Astrocyte of the cerebellum (primary cell): ENCODE measurements around the gene CLDN24.
"Not testable (repeated sequence)": the region's sequence is repeated elsewhere in the genome, so short reads cannot be mapped to it uniquely, and the experiment has no call there.

Experiments
- DNase-seq: peaks from one replicate; pipeline ENCODE4 v3.0.0-alpha.2; 2011; ENCODE audit warnings: low read depth
- H3K4me3 ChIP-seq: 2 replicates; pipeline ENCODE4 v1.5.1; 2011; ENCODE audit warnings: mild to moderate bottlenecking, low read depth, low read length, moderate library complexity
- CTCF ChIP-seq: IDR thresholded peaks from 2 replicates; pipeline ENCODE4 v1.5.1; 2012; ENCODE audit warnings: low read length, low read depth, moderate library complexity, mild to moderate bottlenecking; ENCODE audit errors: missing control alignments
- in situ Hi-C: cut with HindIII; loops from 2 replicates; pipeline ENCODE4 v1.10.0; 2017; ENCODE audit warnings: low sequenced_read_pairs

CLDN24 gene

GRCh38 chr4:183332447-183332846 is 10.2 kb upstream of the CLDN24 start:
- H3K4me3 ChIP-seq = no peak overlapping the region
- no peak for TF ChIP-seq CTCF
- no peak for DNase-seq
- in situ Hi-C loops = no loop called here

- no peak for TF ChIP-seq CTCF
- H3K4me3 ChIP-seq = no peak overlapping the region
- in situ Hi-C loops = no loop called here
- no peak for DNase-seq
These were observed 8.6 kb upstream of the CLDN24 start for GRCh38 chr4:183330841-183331240.

GRCh38 chr4:183329954-183330742 is 7.9 kb upstream of the CLDN24 start:
- H3K4me3 ChIP-seq = no peak overlapping the region
- TF ChIP-seq CTCF = no peak
- in situ Hi-C loops = no loop called here
- no peak for DNase-seq

GRCh38 chr4:183329244-183329643 is 7.0 kb upstream of the CLDN24 start:
- TF ChIP-seq CTCF = no peak
- no peak overlapping the region for H3K4me3 ChIP-seq
- DNase-seq = no peak
- in situ Hi-C loops = no loop called here

GRCh38 chr4:183328832-183329231 is 6.6 kb upstream of the CLDN24 start:
- no peak for DNase-seq
- no peak for TF ChIP-seq CTCF

GRCh38 chr4:183327827-183328226 is 5.6 kb upstream of the CLDN24 start:
- DNase-seq = no peak
- TF ChIP-seq CTCF = no peak
- in situ Hi-C loops = no loop called here

More at GRCh38 chr4:183328832-183329231, 6.6 kb upstream of the CLDN24 start:
- H3K4me3 ChIP-seq = no peak overlapping the region
- in situ Hi-C loops = no loop called here

GRCh38 chr4:183326853-183327252 is 4.6 kb upstream of the CLDN24 start:
- no peak overlapping the region for H3K4me3 ChIP-seq
- DNase-seq = no peak
- in situ Hi-C loops = no loop called here
- no peak for TF ChIP-seq CTCF

More at GRCh38 chr4:183327827-183328226, 5.6 kb upstream of the CLDN24 start:
- no peak overlapping the region for H3K4me3 ChIP-seq

GRCh38 chr4:183326387-183326786 is 4.2 kb upstream of the CLDN24 start:
- H3K4me3 ChIP-seq, DNase-seq, in situ Hi-C loops: not testable (repeated sequence)
